22Rv1 (cell line): ENCODE measurements around the gene RNF34.

Experiments
- ZFX ChIP-seq: fragments of 450-650 bp; IDR thresholded peaks from 2 replicates; pipeline ENCODE4 v1.6.1; 2017; ENCODE audit warnings: antibody characterized with exemption, borderline replicate concordance
- TF ChIP-seq, protein P1 (sequence below): fragments of 450-650 bp; IDR thresholded peaks from 2 replicates; pipeline ENCODE4 v1.5.1; 2017; ENCODE audit warnings: mild to moderate bottlenecking

DNA sequence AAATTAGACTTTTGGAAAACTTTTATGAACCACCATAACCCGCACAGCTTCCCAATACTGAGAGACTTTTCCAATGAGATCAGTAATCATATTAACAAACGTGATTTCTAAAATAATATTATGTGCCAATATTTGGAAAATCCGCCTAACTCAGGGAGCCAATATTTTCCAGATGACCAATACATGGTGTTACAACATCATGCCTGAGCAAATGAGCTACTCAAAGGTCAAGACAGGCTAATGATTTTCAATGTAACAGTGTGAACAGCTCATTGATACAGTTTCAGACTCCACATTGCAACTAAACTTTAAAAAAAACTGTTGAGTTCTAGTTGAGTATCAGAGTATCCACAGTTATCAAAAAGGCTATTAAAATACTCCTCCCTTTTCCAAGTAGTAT is 46.8 kb downstream of the RNF34 start:
- TF ChIP-seq, protein P1, sequence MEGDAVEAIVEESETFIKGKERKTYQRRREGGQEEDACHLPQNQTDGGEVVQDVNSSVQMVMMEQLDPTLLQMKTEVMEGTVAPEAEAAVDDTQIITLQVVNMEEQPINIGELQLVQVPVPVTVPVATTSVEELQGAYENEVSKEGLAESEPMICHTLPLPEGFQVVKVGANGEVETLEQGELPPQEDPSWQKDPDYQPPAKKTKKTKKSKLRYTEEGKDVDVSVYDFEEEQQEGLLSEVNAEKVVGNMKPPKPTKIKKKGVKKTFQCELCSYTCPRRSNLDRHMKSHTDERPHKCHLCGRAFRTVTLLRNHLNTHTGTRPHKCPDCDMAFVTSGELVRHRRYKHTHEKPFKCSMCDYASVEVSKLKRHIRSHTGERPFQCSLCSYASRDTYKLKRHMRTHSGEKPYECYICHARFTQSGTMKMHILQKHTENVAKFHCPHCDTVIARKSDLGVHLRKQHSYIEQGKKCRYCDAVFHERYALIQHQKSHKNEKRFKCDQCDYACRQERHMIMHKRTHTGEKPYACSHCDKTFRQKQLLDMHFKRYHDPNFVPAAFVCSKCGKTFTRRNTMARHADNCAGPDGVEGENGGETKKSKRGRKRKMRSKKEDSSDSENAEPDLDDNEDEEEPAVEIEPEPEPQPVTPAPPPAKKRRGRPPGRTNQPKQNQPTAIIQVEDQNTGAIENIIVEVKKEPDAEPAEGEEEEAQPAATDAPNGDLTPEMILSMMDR = no peak
- TF ChIP-seq ZFX = no peak
